Type B pancreatic cell (in vitro differentiated cells): Measurements from ENCODE around the gene STK40. TPM values are rescaled to one million over a fixed set of nuclear protein-coding genes. Genes with fewer than 3 reads are reported as not detected.

Source experiments
- DNase-seq: peaks from one replicate; pipeline ENCODE4 v3.0.0; 2021; ENCODE audit warnings: mixed read lengths; ENCODE audit not compliant: unreplicated experiment; ENCODE audit errors: extremely low spot score
- H3K27ac Mint-ChIP-seq: 2 replicates; pipeline ENCODE4 v1.8.0; 2021; ENCODE audit warnings: mild to moderate bottlenecking, mixed read lengths
- H3K27me3 Mint-ChIP-seq: 2 replicates; pipeline ENCODE4 v1.8.0; 2021; ENCODE audit warnings: mixed read lengths
- H3K36me3 Mint-ChIP-seq: 2 replicates; pipeline ENCODE4 v1.8.0; 2021; ENCODE audit warnings: mixed read lengths
- H3K4me1 Mint-ChIP-seq: one replicate; pipeline ENCODE4 v1.8.0; 2021; ENCODE audit warnings: mixed read lengths; ENCODE audit not compliant: unreplicated experiment
- H3K4me3 Mint-ChIP-seq: 2 replicates; pipeline ENCODE4 v1.8.0; 2021; ENCODE audit warnings: mild to moderate bottlenecking, mixed read lengths
- H3K9me3 Mint-ChIP-seq: 2 replicates; pipeline ENCODE4 v1.8.0; 2021; ENCODE audit warnings: mixed read lengths
- CTCF ChIP-seq: fragments of 200-600 bp; sonication (generic); conservative IDR thresholded peaks from 2 replicates; pipeline ENCODE4 v1.5.0; 2021; ENCODE audit warnings: antibody characterized with exemption, mild to moderate bottlenecking
- total RNA-seq: library from RNA; stranded (reverse); gene quantifications from 2 replicates; pipeline ENCODE4 v1.2.1, GENCODE V29; 2021; ENCODE audit warnings: low replicate concordance

The STK40 gene
- total RNA-seq, 1 donor from 2014 or later, result 58.5 TPM

GRCh38 chr1:36381405-36381804 lies 4.3 kb downstream of the STK40 start:
- Mint-ChIP-seq H3K4me1 (peaks cover 40% of the 10 kb centered on the region), H3K4me3 (no peak overlapping the region), H3K27ac (peak overlapping the region; percentile 65), H3K9me3 (no peaks in the 10 kb centered on the region), H3K27me3 (no peaks in the 10 kb centered on the region), H3K36me3 (peaks cover under 1% of the 10 kb centered on the region)
- no peak for DNase-seq
- TF ChIP-seq CTCF, result no peak

GRCh38 chr1:36380782-36381181 lies 4.9 kb downstream of the STK40 start:
- Mint-ChIP-seq H3K4me3 (no peak overlapping the region), H3K27ac (peak overlapping the region; percentile 83), H3K9me3 (no peaks in the 10 kb centered on the region), H3K36me3 (peaks cover 4% of the 10 kb centered on the region), H3K4me1 (peaks cover 40% of the 10 kb centered on the region), H3K27me3 (no peaks in the 10 kb centered on the region)
- TF ChIP-seq CTCF, result no peak
- DNase-seq, result no peak

GRCh38 chr1:36380143-36380619 lies 5.5 kb downstream of the STK40 start:
- H3K27me3 Mint-ChIP-seq, result no peaks in the 10 kb centered on the region
- no peaks in the 10 kb centered on the region for H3K9me3 Mint-ChIP-seq
- H3K27ac Mint-ChIP-seq, result peak overlapping the region; percentile 83
- H3K36me3 Mint-ChIP-seq, result peaks cover 4% of the 10 kb centered on the region
- DNase-seq, result no peak
- H3K4me3 Mint-ChIP-seq, result no peak overlapping the region
- H3K4me1 Mint-ChIP-seq, result peaks cover 40% of the 10 kb centered on the region
- TF ChIP-seq CTCF, result no peak

GRCh38 chr1:36377791-36378492 lies 7.8 kb downstream of the STK40 start:
- H3K9me3 Mint-ChIP-seq, result no peaks in the 10 kb centered on the region
- no peak for TF ChIP-seq CTCF
- peaks cover 4% of the 10 kb centered on the region for H3K36me3 Mint-ChIP-seq
- no peak overlapping the region for H3K27ac Mint-ChIP-seq
- no peak overlapping the region for H3K4me3 Mint-ChIP-seq
- H3K27me3 Mint-ChIP-seq, result no peaks in the 10 kb centered on the region
- peaks cover 40% of the 10 kb centered on the region for H3K4me1 Mint-ChIP-seq
- no peak for DNase-seq

GRCh38 chr1:36372617-36373016 lies 13.1 kb downstream of the STK40 start:
- TF ChIP-seq CTCF, result no peak
- no peaks in the 10 kb centered on the region for H3K9me3 Mint-ChIP-seq
- no peak for DNase-seq
- H3K4me1 Mint-ChIP-seq, result peaks cover 37% of the 10 kb centered on the region
- H3K27ac Mint-ChIP-seq, result no peak overlapping the region
- H3K36me3 Mint-ChIP-seq, result peaks cover 4% of the 10 kb centered on the region
- no peaks in the 10 kb centered on the region for H3K27me3 Mint-ChIP-seq
- no peak overlapping the region for H3K4me3 Mint-ChIP-seq
